Loucy (cell line): ENCODE data around the gene XKRX.

Experiments used
- H2AFZ ChIP-seq: fragments of 200-600 bp; sonication (generic); 2 replicates; pipeline ENCODE4 v1.6.0; 2016; ENCODE audit warnings: antibody characterized with exemption, mild to moderate bottlenecking, low read length, moderate library complexity
- H3F3A ChIP-seq: fragments of 200-600 bp; 2 replicates; pipeline ENCODE4 v1.6.0; 2016; ENCODE audit warnings: antibody characterized with exemption, low read depth, mild to moderate bottlenecking
- H3K27me3 ChIP-seq: fragments of 200-600 bp; sonication (generic); 2 replicates; pipeline ENCODE4 v1.6.1; 2014; ENCODE audit warnings: low read length, mild to moderate bottlenecking; ENCODE audit not compliant: insufficient read depth, poor library complexity, severe bottlenecking
- H3K36me3 ChIP-seq: fragments of 200-600 bp; sonication (generic); 2 replicates; pipeline ENCODE4 v1.6.1; 2016; ENCODE audit warnings: low read length; ENCODE audit not compliant: insufficient read depth
- H3K4me1 ChIP-seq: fragments of 200-600 bp; sonication (generic); 2 replicates; pipeline ENCODE4 v1.5.1; 2014; ENCODE audit warnings: low read length, mild to moderate bottlenecking; ENCODE audit not compliant: insufficient read depth, poor library complexity, severe bottlenecking
- H3K4me2 ChIP-seq: fragments of 200-600 bp; sonication (generic); 2 replicates; pipeline ENCODE4 v1.6.0; 2014; ENCODE audit warnings: antibody characterized with exemption, low read length, low read depth, mild to moderate bottlenecking; ENCODE audit not compliant: poor library complexity, severe bottlenecking
- H3K4me3 ChIP-seq: fragments of 200-600 bp; sonication (generic); 2 replicates; pipeline ENCODE4 v1.5.1; 2014; ENCODE audit warnings: low read length, mild to moderate bottlenecking, mixed read lengths; ENCODE audit not compliant: poor library complexity, severe bottlenecking
- H3K79me2 ChIP-seq: fragments of 200-600 bp; sonication (generic); 2 replicates; pipeline ENCODE4 v1.6.1; 2014; ENCODE audit warnings: low read length; ENCODE audit not compliant: insufficient read depth
- H3K9ac ChIP-seq: fragments of 200-600 bp; sonication (generic); 2 replicates; pipeline ENCODE4 v1.6.0; 2014; ENCODE audit warnings: mild to moderate bottlenecking, low read depth, low read length, moderate library complexity; ENCODE audit not compliant: poor library complexity, severe bottlenecking
- H3K9me2 ChIP-seq: fragments of 200-600 bp; sonication (generic); replicated peaks from 2 replicates; pipeline ENCODE4 v1.6.1; 2016; ENCODE audit warnings: low read depth, low read length, mixed read lengths
- H3K9me3 ChIP-seq: fragments of 200-600 bp; sonication (generic); 2 replicates; pipeline ENCODE4 v1.6.1; 2014; ENCODE audit warnings: mild to moderate bottlenecking, antibody characterized with exemption, low read length, low read depth; ENCODE audit not compliant: insufficient read depth
- H4K20me1 ChIP-seq: fragments of 200-600 bp; sonication (generic); 2 replicates; pipeline ENCODE4 v1.6.0; 2014; ENCODE audit warnings: antibody characterized with exemption, low read length, mild to moderate bottlenecking; ENCODE audit not compliant: insufficient read depth, poor library complexity, severe bottlenecking
- EZH2phosphoT487 ChIP-seq: fragments of 200-600 bp; IDR thresholded peaks from 2 replicates; pipeline ENCODE4 v1.6.1; 2018; ENCODE audit warnings: antibody characterized with exemption, mild to moderate bottlenecking, moderate library complexity, borderline replicate concordance
- TF ChIP-seq, protein P1 (sequence below): fragments of 200-600 bp; sonication (generic); conservative IDR thresholded peaks from 2 replicates; pipeline ENCODE4 v1.5.1; 2014; ENCODE audit warnings: mild to moderate bottlenecking, antibody characterized with exemption, low read length

Gene XKRX

DNA sequence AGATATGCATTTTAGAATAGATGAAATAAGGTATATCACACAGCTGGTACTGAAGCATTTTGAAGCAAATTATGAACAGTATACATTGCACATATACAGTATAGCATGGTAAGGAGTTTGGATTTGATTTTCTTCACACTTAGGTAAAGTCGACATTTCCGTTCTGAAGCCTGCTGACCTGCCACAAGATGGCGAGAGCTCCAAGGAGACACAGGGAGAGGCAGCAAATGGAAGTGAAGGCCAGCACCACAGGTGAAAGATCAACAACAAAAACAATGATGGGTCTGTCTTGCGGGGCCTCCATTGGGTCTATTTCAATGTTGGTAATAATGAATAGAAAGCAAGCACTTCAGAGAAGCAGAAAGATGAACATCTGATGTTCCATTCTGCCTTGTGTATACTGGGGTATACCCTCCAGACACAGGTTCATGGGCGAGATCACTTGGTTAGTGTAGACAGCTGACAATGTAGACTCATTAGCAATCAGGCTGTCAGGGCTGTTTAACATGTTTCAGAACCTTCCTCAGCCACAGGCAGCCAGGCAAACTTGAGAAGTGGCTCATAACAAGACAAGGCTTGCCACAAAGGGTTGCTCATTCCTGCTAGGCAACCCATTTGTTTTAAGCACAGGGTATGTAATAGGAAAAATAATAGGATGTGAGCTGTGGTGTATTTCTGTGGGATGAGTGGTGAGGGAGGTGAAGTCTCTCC, 33.2 kb downstream of the XKRX start:
- Histone ChIP-seq H3K36me3 (no peaks in the 10 kb centered on the region), H3K27me3 (no peaks in the 10 kb centered on the region), H3F3A (no peaks in the 10 kb centered on the region), H3K4me2 (no peak overlapping the region), H3K9ac (no peak overlapping the region), H3K9me3 (no peaks in the 10 kb centered on the region), H2AFZ (no peak overlapping the region), H4K20me1 (no peaks in the 10 kb centered on the region), H3K79me2 (no peaks in the 10 kb centered on the region), H3K4me3 (no peak overlapping the region), H3K4me1 (no peaks in the 10 kb centered on the region), H3K9me2 (no peaks in the 10 kb centered on the region)
- no peak for TF ChIP-seq EZH2phosphoT487
- TF ChIP-seq, protein P1, sequence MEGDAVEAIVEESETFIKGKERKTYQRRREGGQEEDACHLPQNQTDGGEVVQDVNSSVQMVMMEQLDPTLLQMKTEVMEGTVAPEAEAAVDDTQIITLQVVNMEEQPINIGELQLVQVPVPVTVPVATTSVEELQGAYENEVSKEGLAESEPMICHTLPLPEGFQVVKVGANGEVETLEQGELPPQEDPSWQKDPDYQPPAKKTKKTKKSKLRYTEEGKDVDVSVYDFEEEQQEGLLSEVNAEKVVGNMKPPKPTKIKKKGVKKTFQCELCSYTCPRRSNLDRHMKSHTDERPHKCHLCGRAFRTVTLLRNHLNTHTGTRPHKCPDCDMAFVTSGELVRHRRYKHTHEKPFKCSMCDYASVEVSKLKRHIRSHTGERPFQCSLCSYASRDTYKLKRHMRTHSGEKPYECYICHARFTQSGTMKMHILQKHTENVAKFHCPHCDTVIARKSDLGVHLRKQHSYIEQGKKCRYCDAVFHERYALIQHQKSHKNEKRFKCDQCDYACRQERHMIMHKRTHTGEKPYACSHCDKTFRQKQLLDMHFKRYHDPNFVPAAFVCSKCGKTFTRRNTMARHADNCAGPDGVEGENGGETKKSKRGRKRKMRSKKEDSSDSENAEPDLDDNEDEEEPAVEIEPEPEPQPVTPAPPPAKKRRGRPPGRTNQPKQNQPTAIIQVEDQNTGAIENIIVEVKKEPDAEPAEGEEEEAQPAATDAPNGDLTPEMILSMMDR, result peak; percentile 58

- Histone ChIP-seq H3K9me3 (no peaks in the 10 kb centered on the region), H3K79me2 (no peaks in the 10 kb centered on the region), H3K9me2 (no peaks in the 10 kb centered on the region), H3K4me3 (no peak overlapping the region), H3F3A (no peaks in the 10 kb centered on the region), H3K36me3 (no peaks in the 10 kb centered on the region), H3K27me3 (no peaks in the 10 kb centered on the region), H3K9ac (no peak overlapping the region), H4K20me1 (no peaks in the 10 kb centered on the region), H3K4me2 (no peak overlapping the region), H3K4me1 (no peaks in the 10 kb centered on the region), H2AFZ (no peak overlapping the region)
- TF ChIP-seq EZH2phosphoT487, result no peak
- TF ChIP-seq, protein P1, result no peak
These were observed 45.1 kb downstream of the XKRX start for GRCh38 chrX:100883654-100884053.

- Histone ChIP-seq H3K79me2 (no peaks in the 10 kb centered on the region), H3K9me2 (no peaks in the 10 kb centered on the region), H2AFZ (no peak overlapping the region), H3K4me1 (no peaks in the 10 kb centered on the region), H3K9me3 (no peaks in the 10 kb centered on the region), H3K36me3 (no peaks in the 10 kb centered on the region), H3F3A (no peaks in the 10 kb centered on the region), H3K4me3 (no peak overlapping the region), H4K20me1 (no peaks in the 10 kb centered on the region), H3K27me3 (no peaks in the 10 kb centered on the region), H3K9ac (no peak overlapping the region), H3K4me2 (no peak overlapping the region)
- TF ChIP-seq EZH2phosphoT487, result no peak
- TF ChIP-seq, protein P1, result no peak
These were observed 48.3 kb downstream of the XKRX start for GRCh38 chrX:100880368-100880767.
